ENCODE results near the gene GNG8. TPM values are rescaled to one million over a fixed set of nuclear protein-coding genes. Genes with fewer than 3 reads are reported as not detected.

Gene GNG8
- total and polyA plus RNA-seq, 3 donors from 2014 or later = not detected

- Histone ChIP-seq H3K4me1 (peaks cover 4% of the 10 kb centered on the region), H3K4me3 (no peak overlapping the region), H3K9me3 (no peaks in the 10 kb centered on the region), H3K27me3 (no peaks in the 10 kb centered on the region), H3K27ac (no peak overlapping the region), H3K36me3 (ENCODE audit: low read depth, missing control alignments) (no peaks in the 10 kb centered on the region)
- intact Hi-C loops (cut with DNase I; ENCODE audit: low total_unique reads) = no loop called here
- no peak for TF ChIP-seq CTCF (IDR thresholded peaks at IDR 0.05)
- TF ChIP-seq POLR2A (IDR thresholded peaks at IDR 0.05) = no peak
- 75 to 80% methylated on average over 7 of the region's 7 CpGs for WGBS, 2 donors
- DNase-seq = no peak
These were observed 13.9 kb downstream of the GNG8 start for GRCh38 chr19:46622118-46622446.

GRCh38 chr19:46621191-46622117 lies 14.5 kb downstream of the GNG8 start:
- 58 to 76% methylated on average over 19 to 32 of the region's 32 CpGs for WGBS, 2 donors
- H3K27ac ChIP-seq = no peak overlapping the region
- no peaks in the 10 kb centered on the region for H3K36me3 ChIP-seq (ENCODE audit: low read depth, missing control alignments)
- TF ChIP-seq POLR2A (IDR thresholded peaks at IDR 0.05) (no peak), CTCF (IDR thresholded peaks at IDR 0.05) (no peak)
- intact Hi-C loops (cut with DNase I; ENCODE audit: low total_unique reads) = no loop called here
- peaks cover 4% of the 10 kb centered on the region for H3K4me1 ChIP-seq
- no peaks in the 10 kb centered on the region for H3K27me3 ChIP-seq
- no peak overlapping the region for H3K4me3 ChIP-seq
- no peaks in the 10 kb centered on the region for H3K9me3 ChIP-seq
- no peak for DNase-seq

- 54 to 66% methylated on average over 5 to 6 of the region's 6 CpGs for WGBS, 2 donors
- no peak overlapping the region for H3K4me3 ChIP-seq
- no peak for DNase-seq
- intact Hi-C loops (cut with DNase I; ENCODE audit: low total_unique reads) = no loop called here
- no peak overlapping the region for H3K27ac ChIP-seq
- H3K36me3 ChIP-seq (ENCODE audit: low read depth, missing control alignments) = no peaks in the 10 kb centered on the region
- peaks cover under 1% of the 10 kb centered on the region for H3K4me1 ChIP-seq
- H3K27me3 ChIP-seq = no peaks in the 10 kb centered on the region
- TF ChIP-seq CTCF (IDR thresholded peaks at IDR 0.05) (no peak), POLR2A (IDR thresholded peaks at IDR 0.05) (no peak)
- no peaks in the 10 kb centered on the region for H3K9me3 ChIP-seq
These were observed 15.3 kb downstream of the GNG8 start for GRCh38 chr19:46620716-46621115.

GRCh38 chr19:46620267-46620666 lies 15.7 kb downstream of the GNG8 start:
- DNase-seq = no peak
- no peaks in the 10 kb centered on the region for H3K9me3 ChIP-seq
- H3K27ac ChIP-seq = no peak overlapping the region
- no peaks in the 10 kb centered on the region for H3K27me3 ChIP-seq
- 85 to 86% methylated on average over 3 of the region's 3 CpGs for WGBS, 2 donors
- no peaks in the 10 kb centered on the region for H3K4me1 ChIP-seq
- intact Hi-C loops (cut with DNase I; ENCODE audit: low total_unique reads) = no loop called here
- H3K4me3 ChIP-seq = no peak overlapping the region
- no peaks in the 10 kb centered on the region for H3K36me3 ChIP-seq (ENCODE audit: low read depth, missing control alignments)
- TF ChIP-seq POLR2A (IDR thresholded peaks at IDR 0.05) = no peak
- TF ChIP-seq CTCF (IDR thresholded peaks at IDR 0.05) = no peak

All from testis (tissue), 3 donors.